ENCODE data around the gene MARCKSL1. TPM values are rescaled to one million over a fixed set of nuclear protein-coding genes. Genes with fewer than 3 reads are reported as not detected.

Gene MARCKSL1
- total RNA-seq, 1 experiment from 2014 or later, result 0.65 TPM

- Mint-ChIP-seq H3K9me3 (ENCODE audit: unreplicated experiment) (no peaks in the 10 kb centered on the region), H3K27me3 (ENCODE audit: insufficient read depth, unreplicated experiment) (no peaks in the 10 kb centered on the region), H3K27ac (ENCODE audit: low read depth, unreplicated experiment) (no peak overlapping the region), H3K36me3 (ENCODE audit: insufficient read depth, unreplicated experiment) (no peaks in the 10 kb centered on the region), H3K4me1 (ENCODE audit: insufficient read depth, unreplicated experiment) (no peaks in the 10 kb centered on the region), H3K4me3 (ENCODE audit: unreplicated experiment) (no peak overlapping the region)
- ChIA-PET POLR2A (no interaction called here), CTCF (no interaction called here)
- intact Hi-C loops (cut with micrococcal nuclease), result no loop called here
- TF ChIP-seq, protein P1, sequence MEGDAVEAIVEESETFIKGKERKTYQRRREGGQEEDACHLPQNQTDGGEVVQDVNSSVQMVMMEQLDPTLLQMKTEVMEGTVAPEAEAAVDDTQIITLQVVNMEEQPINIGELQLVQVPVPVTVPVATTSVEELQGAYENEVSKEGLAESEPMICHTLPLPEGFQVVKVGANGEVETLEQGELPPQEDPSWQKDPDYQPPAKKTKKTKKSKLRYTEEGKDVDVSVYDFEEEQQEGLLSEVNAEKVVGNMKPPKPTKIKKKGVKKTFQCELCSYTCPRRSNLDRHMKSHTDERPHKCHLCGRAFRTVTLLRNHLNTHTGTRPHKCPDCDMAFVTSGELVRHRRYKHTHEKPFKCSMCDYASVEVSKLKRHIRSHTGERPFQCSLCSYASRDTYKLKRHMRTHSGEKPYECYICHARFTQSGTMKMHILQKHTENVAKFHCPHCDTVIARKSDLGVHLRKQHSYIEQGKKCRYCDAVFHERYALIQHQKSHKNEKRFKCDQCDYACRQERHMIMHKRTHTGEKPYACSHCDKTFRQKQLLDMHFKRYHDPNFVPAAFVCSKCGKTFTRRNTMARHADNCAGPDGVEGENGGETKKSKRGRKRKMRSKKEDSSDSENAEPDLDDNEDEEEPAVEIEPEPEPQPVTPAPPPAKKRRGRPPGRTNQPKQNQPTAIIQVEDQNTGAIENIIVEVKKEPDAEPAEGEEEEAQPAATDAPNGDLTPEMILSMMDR (IDR thresholded peaks at IDR 0.05; ENCODE audit: unreplicated experiment), result no peak
- no peak for DNase-seq (ENCODE audit: unreplicated experiment)
- no TSS peak for BruUV-seq (replicated peaks)
These were observed 6.7 kb upstream of the MARCKSL1 start for GRCh38 chr1:32342704-32343103.

- H3K4me1 Mint-ChIP-seq (ENCODE audit: insufficient read depth, unreplicated experiment), result no peaks in the 10 kb centered on the region
- no peak overlapping the region for H3K4me3 Mint-ChIP-seq (ENCODE audit: unreplicated experiment)
- H3K36me3 Mint-ChIP-seq (ENCODE audit: insufficient read depth, unreplicated experiment), result no peaks in the 10 kb centered on the region
- H3K9me3 Mint-ChIP-seq (ENCODE audit: unreplicated experiment), result no peaks in the 10 kb centered on the region
- no TSS peak for BruUV-seq (replicated peaks)
- TF ChIP-seq, protein P1 (IDR thresholded peaks at IDR 0.05; ENCODE audit: unreplicated experiment), result no peak
- ChIA-PET CTCF (no interaction called here), POLR2A (no interaction called here)
- H3K27ac Mint-ChIP-seq (ENCODE audit: low read depth, unreplicated experiment), result no peak overlapping the region
- H3K27me3 Mint-ChIP-seq (ENCODE audit: insufficient read depth, unreplicated experiment), result no peaks in the 10 kb centered on the region
- intact Hi-C loops (cut with micrococcal nuclease), result no loop called here
- no peak for DNase-seq (ENCODE audit: unreplicated experiment)
These were observed 5.9 kb upstream of the MARCKSL1 start for GRCh38 chr1:32341971-32342370.

GRCh38 chr1:32341186-32341757, 5.2 kb upstream of the MARCKSL1 start:
- Mint-ChIP-seq H3K4me3 (ENCODE audit: unreplicated experiment) (no peak overlapping the region), H3K36me3 (ENCODE audit: insufficient read depth, unreplicated experiment) (no peaks in the 10 kb centered on the region), H3K4me1 (ENCODE audit: insufficient read depth, unreplicated experiment) (no peaks in the 10 kb centered on the region), H3K9me3 (ENCODE audit: unreplicated experiment) (no peaks in the 10 kb centered on the region), H3K27ac (ENCODE audit: low read depth, unreplicated experiment) (no peak overlapping the region), H3K27me3 (ENCODE audit: insufficient read depth, unreplicated experiment) (no peaks in the 10 kb centered on the region)
- DNase-seq (ENCODE audit: unreplicated experiment), result no peak
- ChIA-PET CTCF (no interaction called here), POLR2A (interaction anchor here (0.6 kb wide), 1 partner anchor 889 kb away, joined by 3 read pairs; no protein-coding TSS in a partner anchor)
- intact Hi-C loops (cut with micrococcal nuclease), result no loop called here
- TF ChIP-seq, protein P1 (IDR thresholded peaks at IDR 0.05; ENCODE audit: unreplicated experiment), result no peak
- no TSS peak for BruUV-seq (replicated peaks)

DNA sequence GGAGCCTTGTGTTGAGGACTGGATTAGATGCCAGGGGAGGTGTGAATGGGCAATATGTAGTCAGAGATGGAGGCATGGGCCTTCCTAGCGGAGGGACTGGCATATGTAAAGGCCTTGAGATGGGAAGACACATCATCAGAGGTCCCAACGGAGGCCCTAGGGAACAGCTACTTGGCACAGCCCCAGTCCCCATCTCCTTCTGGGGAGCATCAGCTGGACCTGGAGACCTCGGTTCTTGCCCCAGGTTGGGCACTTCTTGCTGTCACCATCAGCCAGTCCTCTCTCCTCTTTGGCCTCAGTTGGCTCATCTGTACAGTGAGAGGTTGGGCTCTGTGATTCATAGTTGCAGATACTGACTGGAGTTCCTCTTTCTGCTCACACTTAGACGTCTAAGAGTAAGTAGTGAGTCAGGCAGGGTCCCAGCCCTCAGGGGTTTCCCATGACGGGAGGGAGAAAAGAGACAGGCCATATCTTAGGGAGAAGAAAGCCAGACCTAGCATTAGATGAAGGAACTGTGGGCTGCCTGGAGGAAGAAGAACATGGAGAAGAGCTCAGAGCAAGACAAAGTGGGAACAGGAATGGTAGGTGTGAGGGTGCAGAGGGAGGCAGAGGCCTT, 3.4 kb upstream of the MARCKSL1 start:
- DNase-seq (ENCODE audit: unreplicated experiment), result no peak
- no peak overlapping the region for H3K4me3 Mint-ChIP-seq (ENCODE audit: unreplicated experiment)
- ChIA-PET POLR2A (no interaction called here), CTCF (no interaction called here)
- intact Hi-C loops (cut with micrococcal nuclease), result no loop called here
- no peaks in the 10 kb centered on the region for H3K36me3 Mint-ChIP-seq (ENCODE audit: insufficient read depth, unreplicated experiment)
- no peaks in the 10 kb centered on the region for H3K4me1 Mint-ChIP-seq (ENCODE audit: insufficient read depth, unreplicated experiment)
- no peaks in the 10 kb centered on the region for H3K9me3 Mint-ChIP-seq (ENCODE audit: unreplicated experiment)
- BruUV-seq (replicated peaks), result no TSS peak
- no peaks in the 10 kb centered on the region for H3K27me3 Mint-ChIP-seq (ENCODE audit: insufficient read depth, unreplicated experiment)
- TF ChIP-seq, protein P1 (IDR thresholded peaks at IDR 0.05; ENCODE audit: unreplicated experiment), result no peak
- no peak overlapping the region for H3K27ac Mint-ChIP-seq (ENCODE audit: low read depth, unreplicated experiment)
